K562 (cell line): ENCODE results near the gene PPP6R3.

Experiments
- CEBPB ChIP-seq: fragments of 450-650 bp; IDR thresholded peaks from 2 replicates; pipeline ENCODE4 v1.6.1; 2016; ENCODE audit warnings: missing genetic modification characterization, missing compliant biosample characterization
- KDM5B ChIP-seq: fragments of 200-600 bp; sonication (generic); IDR thresholded peaks from 2 replicates; pipeline ENCODE4 v1.6.1; 2012; ENCODE audit warnings: low read depth, mild to moderate bottlenecking, moderate library complexity, low read length, control low read depth, inconsistent platforms; ENCODE audit not compliant: insufficient replicate concordance
- MTF1 ChIP-seq: fragments of 250-450 bp; sonication (Bioruptor Pico); IDR thresholded peaks from 2 replicates; pipeline ENCODE4 v1.9.0; 2021; ENCODE audit warnings: moderate library complexity, mild to moderate bottlenecking, inconsistent platforms, borderline replicate concordance
- NONO ChIP-seq, 2 experiments: fragments of 200-400 bp in 1 of 2; fragments of 450-650 bp in 1 of 2; formaldehyde crosslinking in 1 of 2; IDR thresholded peaks; 2 replicates each; pipeline ENCODE4 v1.6.1; 2017; ENCODE audit warnings: low read depth in 2 of 2, mild to moderate bottlenecking in 2 of 2, moderate library complexity in 2 of 2, low read length in 1 of 2
- SREBF2 ChIP-seq: sonication (generic); formaldehyde crosslinking; IDR thresholded peaks from 2 replicates; pipeline ENCODE4 v1.4.0; 2020; ENCODE audit warnings: mild to moderate bottlenecking, missing genetic modification reagents
- TF ChIP-seq, protein P1 (sequence below), 2 experiments: fragments of 450-650 bp in 1 of 2; sonication (generic) in 1 of 2; formaldehyde crosslinking; conservative IDR thresholded peaks; 2 replicates each; pipeline versions ENCODE4 v1.4.0 to v1.8.1; 2020 to 2022; ENCODE audit warnings: mild to moderate bottlenecking in 1 of 2, missing genetic modification reagents in 1 of 2
- TF ChIP-seq, protein P2 (sequence below), 3 experiments: IDR thresholded peaks in 2 of 3; conservative IDR thresholded peaks in 1 of 3; 2 replicates each; pipeline ENCODE4 v1.5.1; 2011 to 2012; ENCODE audit warnings: low read length in 3 of 3, mild to moderate bottlenecking in 3 of 3, control low read depth in 2 of 3, improper control_type of control experiment in 1 of 3, inconsistent platforms in 1 of 3, low read depth in 1 of 3, mixed read lengths in 1 of 3, moderate library complexity in 1 of 3; ENCODE audit not compliant: insufficient read depth in 2 of 3
- TF ChIP-seq, protein P3 (sequence below): fragments of 250-450 bp; sonication (Bioruptor Pico); IDR thresholded peaks from 2 replicates; pipeline ENCODE4 v1.8.0; 2022; ENCODE audit warnings: moderate library complexity, mild to moderate bottlenecking, inconsistent platforms
- TF ChIP-seq, protein P4 (sequence below): fragments of 450-650 bp; IDR thresholded peaks from 2 replicates; pipeline ENCODE4 v1.6.1; 2016; ENCODE audit warnings: missing biosample characterization, missing genetic modification characterization

DNA sequence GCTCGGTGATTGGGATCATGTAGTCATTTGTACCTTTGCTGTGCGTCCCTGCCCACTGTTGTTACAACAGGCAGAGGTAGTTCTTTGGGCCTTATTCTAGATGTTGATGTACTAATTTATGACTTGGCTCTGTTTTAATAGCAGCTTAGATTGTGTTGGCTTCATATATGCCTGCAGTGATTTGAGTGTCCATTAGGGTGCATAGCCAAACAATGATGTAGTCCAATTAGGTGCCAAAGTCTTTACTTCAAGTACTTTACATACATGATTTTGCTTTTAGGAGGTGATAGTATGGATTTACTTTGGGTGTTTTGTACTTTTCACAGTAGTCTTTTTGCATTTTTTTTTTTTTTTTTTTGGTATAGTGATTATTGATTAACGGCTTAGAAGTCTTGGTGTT, 46.4 kb downstream of the PPP6R3 start:
- TF ChIP-seq CEBPB (tag) (no peak), KDM5B (no peak), NONO (IDR thresholded peaks at IDR 0.05; ENCODE audit: low read depth in 2 of 2, low read length in 1 of 2) (no peak), MTF1 (CRISPR knock-in tag) (no peak), SREBF2 (CRISPR knock-in tag) (no peak)
- TF ChIP-seq, protein P1, sequence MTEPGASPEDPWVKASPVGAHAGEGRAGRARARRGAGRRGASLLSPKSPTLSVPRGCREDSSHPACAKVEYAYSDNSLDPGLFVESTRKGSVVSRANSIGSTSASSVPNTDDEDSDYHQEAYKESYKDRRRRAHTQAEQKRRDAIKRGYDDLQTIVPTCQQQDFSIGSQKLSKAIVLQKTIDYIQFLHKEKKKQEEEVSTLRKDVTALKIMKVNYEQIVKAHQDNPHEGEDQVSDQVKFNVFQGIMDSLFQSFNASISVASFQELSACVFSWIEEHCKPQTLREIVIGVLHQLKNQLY (CRISPR knock-in tag; conservative IDR thresholded peaks at IDR 0.05), result no peak
- TF ChIP-seq, protein P2, sequence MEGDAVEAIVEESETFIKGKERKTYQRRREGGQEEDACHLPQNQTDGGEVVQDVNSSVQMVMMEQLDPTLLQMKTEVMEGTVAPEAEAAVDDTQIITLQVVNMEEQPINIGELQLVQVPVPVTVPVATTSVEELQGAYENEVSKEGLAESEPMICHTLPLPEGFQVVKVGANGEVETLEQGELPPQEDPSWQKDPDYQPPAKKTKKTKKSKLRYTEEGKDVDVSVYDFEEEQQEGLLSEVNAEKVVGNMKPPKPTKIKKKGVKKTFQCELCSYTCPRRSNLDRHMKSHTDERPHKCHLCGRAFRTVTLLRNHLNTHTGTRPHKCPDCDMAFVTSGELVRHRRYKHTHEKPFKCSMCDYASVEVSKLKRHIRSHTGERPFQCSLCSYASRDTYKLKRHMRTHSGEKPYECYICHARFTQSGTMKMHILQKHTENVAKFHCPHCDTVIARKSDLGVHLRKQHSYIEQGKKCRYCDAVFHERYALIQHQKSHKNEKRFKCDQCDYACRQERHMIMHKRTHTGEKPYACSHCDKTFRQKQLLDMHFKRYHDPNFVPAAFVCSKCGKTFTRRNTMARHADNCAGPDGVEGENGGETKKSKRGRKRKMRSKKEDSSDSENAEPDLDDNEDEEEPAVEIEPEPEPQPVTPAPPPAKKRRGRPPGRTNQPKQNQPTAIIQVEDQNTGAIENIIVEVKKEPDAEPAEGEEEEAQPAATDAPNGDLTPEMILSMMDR (IDR thresholded peaks at IDR 0.05 in 2 of 3, conservative IDR thresholded peaks at IDR 0.05 in 1 of 3; ENCODE audit: insufficient read depth in 2 of 3, low read depth in 1 of 3, low read length in 3 of 3), result no peak
- TF ChIP-seq, protein P3, sequence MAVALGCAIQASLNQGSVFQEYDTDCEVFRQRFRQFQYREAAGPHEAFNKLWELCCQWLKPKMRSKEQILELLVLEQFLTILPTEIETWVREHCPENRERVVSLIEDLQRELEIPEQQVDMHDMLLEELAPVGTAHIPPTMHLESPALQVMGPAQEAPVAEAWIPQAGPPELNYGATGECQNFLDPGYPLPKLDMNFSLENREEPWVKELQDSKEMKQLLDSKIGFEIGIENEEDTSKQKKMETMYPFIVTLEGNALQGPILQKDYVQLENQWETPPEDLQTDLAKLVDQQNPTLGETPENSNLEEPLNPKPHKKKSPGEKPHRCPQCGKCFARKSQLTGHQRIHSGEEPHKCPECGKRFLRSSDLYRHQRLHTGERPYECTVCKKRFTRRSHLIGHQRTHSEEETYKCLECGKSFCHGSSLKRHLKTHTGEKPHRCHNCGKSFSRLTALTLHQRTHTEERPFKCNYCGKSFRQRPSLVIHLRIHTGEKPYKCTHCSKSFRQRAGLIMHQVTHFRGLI (CRISPR knock-in tag), result no peak
- TF ChIP-seq, protein P4, sequence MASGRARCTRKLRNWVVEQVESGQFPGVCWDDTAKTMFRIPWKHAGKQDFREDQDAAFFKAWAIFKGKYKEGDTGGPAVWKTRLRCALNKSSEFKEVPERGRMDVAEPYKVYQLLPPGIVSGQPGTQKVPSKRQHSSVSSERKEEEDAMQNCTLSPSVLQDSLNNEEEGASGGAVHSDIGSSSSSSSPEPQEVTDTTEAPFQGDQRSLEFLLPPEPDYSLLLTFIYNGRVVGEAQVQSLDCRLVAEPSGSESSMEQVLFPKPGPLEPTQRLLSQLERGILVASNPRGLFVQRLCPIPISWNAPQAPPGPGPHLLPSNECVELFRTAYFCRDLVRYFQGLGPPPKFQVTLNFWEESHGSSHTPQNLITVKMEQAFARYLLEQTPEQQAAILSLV (tag), result no peak
